Subcutaneous abdominal adipose tissue (tissue), 5 donors: ENCODE results near the gene KCTD21.
"Not testable (repeated sequence)": the region's sequence is repeated elsewhere in the genome, so short reads cannot be mapped to it uniquely, and the experiment has no call there.

Experiments used
- H3K27ac ChIP-seq: one replicate; pipeline ENCODE4 v1.7.0; 2013; ENCODE audit warnings: low read depth, mild to moderate bottlenecking, inconsistent platforms, low read length, moderate library complexity
- H3K27me3 ChIP-seq, 5 donors: one replicate each; pipeline ENCODE4 v1.7.0; 2013; ENCODE audit warnings: low read length in 5 of 5, inconsistent platforms in 1 of 5; ENCODE audit not compliant: control insufficient read depth in 5 of 5, insufficient read depth in 4 of 5
- H3K36me3 ChIP-seq, 5 donors: one replicate each; pipeline ENCODE4 v1.7.0; 2013; ENCODE audit warnings: low read length in 5 of 5; ENCODE audit not compliant: control insufficient read depth in 5 of 5, insufficient read depth in 5 of 5
- H3K4me1 ChIP-seq, 5 donors: one replicate each; pipeline ENCODE4 v1.7.0; 2013; ENCODE audit warnings: low read length in 5 of 5, mild to moderate bottlenecking in 3 of 5, moderate library complexity in 1 of 5; ENCODE audit not compliant: control insufficient read depth in 5 of 5, insufficient read depth in 5 of 5
- H3K4me3 ChIP-seq, 5 donors: one replicate each; pipeline ENCODE4 v1.7.0; 2013; ENCODE audit warnings: low read length in 5 of 5, low read depth in 1 of 5
- H3K9ac ChIP-seq, 5 donors: one replicate each; pipeline ENCODE4 v1.7.0; 2013; ENCODE audit warnings: low read length in 5 of 5, mild to moderate bottlenecking in 4 of 5, moderate library complexity in 3 of 5
- H3K9me3 ChIP-seq, 5 donors: one replicate each; pipeline ENCODE4 v1.7.0; 2013; ENCODE audit warnings: low read length in 5 of 5; ENCODE audit not compliant: control insufficient read depth in 5 of 5
- donor health status: healthy.
- donor health status: healthy.
- donor health status: healthy.
- donor health status: healthy.
- donor health status: healthy.

Gene KCTD21

GRCh38 chr11:78226684-78227680 is 38.6 kb upstream of the KCTD21 start:
- Histone ChIP-seq H3K4me1 (peaks cover 2 to 13% (median 12%) of the 10 kb centered on the region in 5 donors), H3K27ac (no peak overlapping the region), H3K4me3 (no peak overlapping the region), H3K27me3 (no peaks in the 10 kb centered on the region), H3K36me3 (peaks cover 4 to 44% (median 43%) of the 10 kb centered on the region in 5 donors), H3K9me3 (no peaks in the 10 kb centered on the region), H3K9ac (no peak overlapping the region)

- Histone ChIP-seq H3K27me3 (no peaks in the 10 kb centered on the region), H3K4me1 (peaks cover 0 to 5% (median 0%) of the 10 kb centered on the region in 5 donors), H3K9ac (no peak overlapping the region), H3K9me3 (no peaks in the 10 kb centered on the region), H3K4me3 (no peak overlapping the region), H3K27ac (no peak overlapping the region), H3K36me3 (peaks cover 4 to 64% (median 64%) of the 10 kb centered on the region in 5 donors)
These were observed 36.5 kb upstream of the KCTD21 start for GRCh38 chr11:78224906-78225420.

GRCh38 chr11:78224506-78224905 is 36.1 kb upstream of the KCTD21 start:
- Histone ChIP-seq H3K27me3 (no peaks in the 10 kb centered on the region), H3K4me1 (peaks cover 0 to 5% (median 0%) of the 10 kb centered on the region in 5 donors), H3K36me3 (peaks cover 4 to 69% (median 68%) of the 10 kb centered on the region in 5 donors), H3K9me3 (no peaks in the 10 kb centered on the region), H3K9ac (no peak overlapping the region), H3K4me3 (no peak overlapping the region), H3K27ac (no peak overlapping the region)

DNA sequence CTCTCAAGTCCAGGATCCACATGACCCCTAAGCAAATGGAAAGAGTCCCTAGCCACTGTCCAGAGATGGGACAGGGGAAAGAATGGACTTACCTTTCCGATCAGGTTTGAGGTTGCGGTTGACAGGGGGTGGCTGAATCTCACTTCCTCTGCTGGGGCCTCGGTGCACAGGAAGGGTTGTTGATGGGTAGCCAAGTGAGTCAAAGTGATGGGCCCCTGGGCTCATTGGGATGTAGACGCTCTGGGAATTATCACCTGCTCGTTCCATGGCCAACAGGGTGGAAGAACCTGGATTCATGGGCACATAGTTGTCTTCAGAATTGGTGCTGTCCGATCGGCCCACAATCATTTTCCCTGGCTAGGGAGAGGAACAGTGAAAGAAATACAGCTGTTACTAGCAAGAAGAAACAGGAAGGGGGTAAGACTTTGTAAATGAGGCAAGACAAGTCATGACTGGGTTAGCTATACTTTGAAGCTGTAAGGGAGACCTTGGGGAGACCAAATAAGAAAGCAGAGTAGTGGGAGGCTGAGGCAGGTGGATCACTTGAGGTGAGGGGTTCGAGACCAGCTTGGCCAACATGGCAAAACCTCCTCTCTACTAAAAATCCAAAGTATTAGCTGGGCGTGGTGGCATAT is 35.0 kb upstream of the KCTD21 start:
- H3K4me3 ChIP-seq: no peak overlapping the region
- H3K4me1 ChIP-seq: peaks cover 0 to 2% (median 0%) of the 10 kb centered on the region in 5 donors
- H3K9ac ChIP-seq: no peak overlapping the region
- H3K27me3 ChIP-seq: no peaks in the 10 kb centered on the region
- peaks cover 4 to 79% (median 79%) of the 10 kb centered on the region in 5 donors for H3K36me3 ChIP-seq
- no peak overlapping the region for H3K27ac ChIP-seq
- no peaks in the 10 kb centered on the region for H3K9me3 ChIP-seq

GRCh38 chr11:78222726-78223125 is 34.3 kb upstream of the KCTD21 start:
- H3K36me3 ChIP-seq: peaks cover 4 to 87% (median 85%) of the 10 kb centered on the region in 5 donors

DNA sequence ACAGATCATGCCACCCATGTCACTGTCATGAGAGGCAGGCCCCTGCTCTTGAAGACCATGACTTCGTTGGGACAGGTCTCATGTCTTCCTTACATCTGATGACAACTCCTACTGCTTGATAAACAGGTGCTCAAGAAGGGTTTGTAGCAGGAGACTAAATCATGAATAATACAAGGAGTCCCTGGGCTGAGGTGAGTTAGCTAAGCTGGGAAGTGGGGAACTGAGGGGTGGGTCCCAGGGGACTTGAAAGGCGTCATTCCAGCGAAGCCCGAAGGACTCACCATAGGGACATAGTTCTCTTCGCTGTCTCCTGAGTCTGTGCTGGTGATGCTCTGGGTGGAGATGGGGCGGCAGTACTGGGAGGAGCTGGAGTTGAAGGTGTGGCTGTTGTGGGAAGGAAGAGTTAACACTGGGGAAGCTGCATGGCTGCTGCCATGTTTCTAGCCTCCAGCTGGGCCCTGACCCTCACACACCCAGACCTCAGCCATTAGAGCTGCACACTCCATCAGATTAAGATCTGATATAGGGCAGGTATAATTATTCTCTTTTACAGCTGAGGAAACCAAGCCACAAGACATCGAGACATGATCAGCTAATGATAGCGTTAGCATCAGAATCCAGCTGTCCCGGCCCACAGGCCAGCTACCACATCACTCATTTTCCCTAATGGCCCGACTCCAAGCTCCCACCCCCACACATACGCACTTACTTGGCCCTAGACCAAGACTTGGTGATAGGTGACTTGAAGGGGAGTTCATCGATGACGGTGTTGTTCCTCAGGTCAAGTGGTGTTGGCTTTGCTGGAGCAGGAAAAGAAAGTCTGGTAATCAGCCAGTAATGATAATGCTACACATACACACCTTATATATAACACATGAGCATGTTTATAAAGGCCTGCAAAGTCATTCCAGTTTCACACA is 33.2 kb upstream of the KCTD21 start:
- Histone ChIP-seq H3K4me3 (no peak overlapping the region), H3K27ac (no peak overlapping the region), H3K36me3 (peaks cover 4 to 95% (median 90%) of the 10 kb centered on the region in 5 donors), H3K4me1 (no peaks in the 10 kb centered on the region), H3K9ac (no peak overlapping the region), H3K9me3 (no peaks in the 10 kb centered on the region), H3K27me3 (no peaks in the 10 kb centered on the region)

More at GRCh38 chr11:78222726-78223125, 34.3 kb upstream of the KCTD21 start:
- not testable (repeated sequence) for H3K9me3 ChIP-seq, H3K9ac ChIP-seq, H3K27me3 ChIP-seq, H3K4me3 ChIP-seq, H3K27ac ChIP-seq, H3K4me1 ChIP-seq

GRCh38 chr11:78220218-78221157 is 32.1 kb upstream of the KCTD21 start:
- H3K4me1 ChIP-seq: no peaks in the 10 kb centered on the region
- H3K9me3 ChIP-seq: no peaks in the 10 kb centered on the region
- no peak overlapping the region for H3K4me3 ChIP-seq
- H3K27ac ChIP-seq: no peak overlapping the region
- no peaks in the 10 kb centered on the region for H3K27me3 ChIP-seq
- peaks cover 2 to 96% (median 93%) of the 10 kb centered on the region in 5 donors for H3K36me3 ChIP-seq
- no peak overlapping the region for H3K9ac ChIP-seq

- no peak overlapping the region for H3K27ac ChIP-seq
- peaks cover 0 to 96% (median 92%) of the 10 kb centered on the region in 5 donors for H3K36me3 ChIP-seq
- H3K9ac ChIP-seq: no peak overlapping the region
These were observed 31.2 kb upstream of the KCTD21 start for GRCh38 chr11:78219493-78220217.

More at GRCh38 chr11:78219493-78220217, 31.2 kb upstream of the KCTD21 start:
- Histone ChIP-seq H3K4me1 (no peaks in the 10 kb centered on the region), H3K27me3 (no peaks in the 10 kb centered on the region), H3K9me3 (no peaks in the 10 kb centered on the region), H3K4me3 (no peak overlapping the region)
